ENCODE results near the gene DHX34. TPM values are rescaled to one million over a fixed set of nuclear protein-coding genes. Genes with fewer than 3 reads are reported as not detected.

DHX34 gene
- polyA plus RNA-seq, 1 of the 3 experiments (the other 2 are of a cell fraction): 16.4 TPM

GRCh38 chr19:47406711-47407416 is 57.7 kb downstream of the DHX34 start:
- Histone ChIP-seq H3K27ac (ENCODE audit: low read depth in 2 of 2, low read length in 1 of 2) (no peak overlapping the region), H3K27me3 (ENCODE audit: insufficient read depth) (no peaks in the 10 kb centered on the region), H3K79me2 (ENCODE audit: insufficient read depth) (no peaks in the 10 kb centered on the region), H3K36me3 (replicated peaks in 1 of 2; ENCODE audit: control insufficient read depth in 1 of 2, insufficient read depth in 2 of 2, low read length in 1 of 2) (peaks cover 7 to 15% of the 10 kb centered on the region in 2 experiments), H3K4me1 (ENCODE audit: control insufficient read depth in 1 of 2, insufficient read depth in 2 of 2, low read depth in 1 of 2, low read length in 1 of 2) (no peaks in the 10 kb centered on the region), H4K20me1 (ENCODE audit: insufficient read depth) (0 out of 2 replicates have a peak, but pooled peaks cover 4% of the 10 kb centered on the region), H3F3A (replicated peaks; ENCODE audit: insufficient read depth) (peaks cover 4% of the 10 kb centered on the region), H3K9me3 (no peaks in the 10 kb centered on the region), H3K4me2 (no peak overlapping the region), H3K4me3 (ENCODE audit: low read depth in 2 of 2, low read length in 1 of 2) (no peak overlapping the region), H2AFZ (ENCODE audit: low read depth) (no peak overlapping the region), H3K9me2 (no peaks in the 10 kb centered on the region), H3K9ac (no peak overlapping the region)
- 91% methylated on average over 26 of the region's 47 CpGs for WGBS (ENCODE audit: low lambda C conversion rate)
- CTCF ChIA-PET: no interaction called here
- no peak for DNase-seq
- POLR2A ChIA-PET: interaction anchor here (0.6 kb wide), 1 partner anchor 10 kb away, joined by 3 read pairs; no protein-coding TSS in a partner anchor
- no peak for TF ChIP-seq POLR2AphosphoS5 (IDR thresholded peaks at IDR 0.05; ENCODE audit: low read depth, low read length)
- TF ChIP-seq FOSL2 (IDR thresholded peaks at IDR 0.05; ENCODE audit: borderline replicate concordance, low read depth): no peak
- no peak for TF ChIP-seq MEF2A (IDR thresholded peaks at IDR 0.05; ENCODE audit: borderline replicate concordance, low read depth)
- TF ChIP-seq, protein P1, sequence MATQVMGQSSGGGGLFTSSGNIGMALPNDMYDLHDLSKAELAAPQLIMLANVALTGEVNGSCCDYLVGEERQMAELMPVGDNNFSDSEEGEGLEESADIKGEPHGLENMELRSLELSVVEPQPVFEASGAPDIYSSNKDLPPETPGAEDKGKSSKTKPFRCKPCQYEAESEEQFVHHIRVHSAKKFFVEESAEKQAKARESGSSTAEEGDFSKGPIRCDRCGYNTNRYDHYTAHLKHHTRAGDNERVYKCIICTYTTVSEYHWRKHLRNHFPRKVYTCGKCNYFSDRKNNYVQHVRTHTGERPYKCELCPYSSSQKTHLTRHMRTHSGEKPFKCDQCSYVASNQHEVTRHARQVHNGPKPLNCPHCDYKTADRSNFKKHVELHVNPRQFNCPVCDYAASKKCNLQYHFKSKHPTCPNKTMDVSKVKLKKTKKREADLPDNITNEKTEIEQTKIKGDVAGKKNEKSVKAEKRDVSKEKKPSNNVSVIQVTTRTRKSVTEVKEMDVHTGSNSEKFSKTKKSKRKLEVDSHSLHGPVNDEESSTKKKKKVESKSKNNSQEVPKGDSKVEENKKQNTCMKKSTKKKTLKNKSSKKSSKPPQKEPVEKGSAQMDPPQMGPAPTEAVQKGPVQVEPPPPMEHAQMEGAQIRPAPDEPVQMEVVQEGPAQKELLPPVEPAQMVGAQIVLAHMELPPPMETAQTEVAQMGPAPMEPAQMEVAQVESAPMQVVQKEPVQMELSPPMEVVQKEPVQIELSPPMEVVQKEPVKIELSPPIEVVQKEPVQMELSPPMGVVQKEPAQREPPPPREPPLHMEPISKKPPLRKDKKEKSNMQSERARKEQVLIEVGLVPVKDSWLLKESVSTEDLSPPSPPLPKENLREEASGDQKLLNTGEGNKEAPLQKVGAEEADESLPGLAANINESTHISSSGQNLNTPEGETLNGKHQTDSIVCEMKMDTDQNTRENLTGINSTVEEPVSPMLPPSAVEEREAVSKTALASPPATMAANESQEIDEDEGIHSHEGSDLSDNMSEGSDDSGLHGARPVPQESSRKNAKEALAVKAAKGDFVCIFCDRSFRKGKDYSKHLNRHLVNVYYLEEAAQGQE (IDR thresholded peaks at IDR 0.05; ENCODE audit: low read depth, low read length): peak; percentile 91
- no peak for TF ChIP-seq ELF1 (IDR thresholded peaks at IDR 0.05)
- no peak for TF ChIP-seq TEAD4 (IDR thresholded peaks at IDR 0.05; ENCODE audit: borderline replicate concordance, insufficient read depth)
- TF ChIP-seq, protein P2, sequence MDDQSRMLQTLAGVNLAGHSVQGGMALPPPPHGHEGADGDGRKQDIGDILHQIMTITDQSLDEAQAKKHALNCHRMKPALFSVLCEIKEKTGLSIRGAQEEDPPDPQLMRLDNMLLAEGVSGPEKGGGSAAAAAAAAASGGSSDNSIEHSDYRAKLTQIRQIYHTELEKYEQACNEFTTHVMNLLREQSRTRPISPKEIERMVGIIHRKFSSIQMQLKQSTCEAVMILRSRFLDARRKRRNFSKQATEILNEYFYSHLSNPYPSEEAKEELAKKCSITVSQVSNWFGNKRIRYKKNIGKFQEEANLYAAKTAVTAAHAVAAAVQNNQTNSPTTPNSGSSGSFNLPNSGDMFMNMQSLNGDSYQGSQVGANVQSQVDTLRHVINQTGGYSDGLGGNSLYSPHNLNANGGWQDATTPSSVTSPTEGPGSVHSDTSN (IDR thresholded peaks at IDR 0.05): no peak
- no peak for TF ChIP-seq CHD2 (IDR thresholded peaks at IDR 0.05; ENCODE audit: low read length, partially characterized antibody)

DNA sequence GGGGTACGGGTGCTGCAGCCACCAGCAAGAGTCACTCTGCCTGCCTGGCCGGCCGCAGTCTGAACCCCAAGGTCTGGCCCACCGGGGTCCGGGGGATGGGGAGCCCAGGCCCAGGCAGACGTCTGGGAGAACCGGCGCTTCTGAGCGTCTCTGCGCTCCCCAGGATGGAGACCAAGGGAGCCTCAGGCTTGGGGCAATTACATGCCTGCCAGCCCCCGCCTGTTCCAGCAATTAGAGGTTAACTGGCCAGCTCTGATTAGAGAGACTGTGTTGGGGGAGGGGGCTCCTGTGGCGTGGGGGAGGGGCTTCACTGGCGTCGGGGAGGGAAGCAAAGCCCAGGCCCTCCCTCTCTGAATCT is 58.3 kb downstream of the DHX34 start:
- no peak overlapping the region for H3K4me2 ChIP-seq
- WGBS (ENCODE audit: low lambda C conversion rate): 45% methylated on average over 3 of the region's 14 CpGs
- no peak overlapping the region for H3K4me3 ChIP-seq (ENCODE audit: low read depth in 2 of 2, low read length in 1 of 2)
- CTCF ChIA-PET: no interaction called here
- no peaks in the 10 kb centered on the region for H3K4me1 ChIP-seq (ENCODE audit: control insufficient read depth in 1 of 2, insufficient read depth in 2 of 2, low read depth in 1 of 2, low read length in 1 of 2)
- H3K27me3 ChIP-seq (ENCODE audit: insufficient read depth): no peaks in the 10 kb centered on the region
- TF ChIP-seq, protein P1 (IDR thresholded peaks at IDR 0.05; ENCODE audit: low read depth, low read length): no peak
- TF ChIP-seq GABPA (IDR thresholded peaks at IDR 0.05; ENCODE audit: low read depth): no peak
- TF ChIP-seq, protein P3, sequence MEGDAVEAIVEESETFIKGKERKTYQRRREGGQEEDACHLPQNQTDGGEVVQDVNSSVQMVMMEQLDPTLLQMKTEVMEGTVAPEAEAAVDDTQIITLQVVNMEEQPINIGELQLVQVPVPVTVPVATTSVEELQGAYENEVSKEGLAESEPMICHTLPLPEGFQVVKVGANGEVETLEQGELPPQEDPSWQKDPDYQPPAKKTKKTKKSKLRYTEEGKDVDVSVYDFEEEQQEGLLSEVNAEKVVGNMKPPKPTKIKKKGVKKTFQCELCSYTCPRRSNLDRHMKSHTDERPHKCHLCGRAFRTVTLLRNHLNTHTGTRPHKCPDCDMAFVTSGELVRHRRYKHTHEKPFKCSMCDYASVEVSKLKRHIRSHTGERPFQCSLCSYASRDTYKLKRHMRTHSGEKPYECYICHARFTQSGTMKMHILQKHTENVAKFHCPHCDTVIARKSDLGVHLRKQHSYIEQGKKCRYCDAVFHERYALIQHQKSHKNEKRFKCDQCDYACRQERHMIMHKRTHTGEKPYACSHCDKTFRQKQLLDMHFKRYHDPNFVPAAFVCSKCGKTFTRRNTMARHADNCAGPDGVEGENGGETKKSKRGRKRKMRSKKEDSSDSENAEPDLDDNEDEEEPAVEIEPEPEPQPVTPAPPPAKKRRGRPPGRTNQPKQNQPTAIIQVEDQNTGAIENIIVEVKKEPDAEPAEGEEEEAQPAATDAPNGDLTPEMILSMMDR (IDR thresholded peaks at IDR 0.05): no peak
- no peak for TF ChIP-seq ELF1 (IDR thresholded peaks at IDR 0.05)
- TF ChIP-seq CHD2 (IDR thresholded peaks at IDR 0.05; ENCODE audit: low read length, partially characterized antibody): no peak
- TF ChIP-seq YY1 (IDR thresholded peaks at IDR 0.05; ENCODE audit: low read depth): no peak
- no peak for TF ChIP-seq SMC3 (IDR thresholded peaks at IDR 0.05; ENCODE audit: low read depth, low read length)
- TF ChIP-seq SIN3A (IDR thresholded peaks at IDR 0.05; ENCODE audit: borderline replicate concordance, low read depth, low read length): no peak
- H3K9me2 ChIP-seq: no peaks in the 10 kb centered on the region
- no peak overlapping the region for H2AFZ ChIP-seq (ENCODE audit: low read depth)
- no peaks in the 10 kb centered on the region for H3K9me3 ChIP-seq
- POLR2A ChIA-PET: interaction anchor here (0.6 kb wide), 1 partner anchor 10 kb away, joined by 3 read pairs; no protein-coding TSS in a partner anchor
- peak; percentile 47 for DNase-seq
- H4K20me1 ChIP-seq (ENCODE audit: insufficient read depth): 0 out of 2 replicates have a peak, but pooled peaks cover 4% of the 10 kb centered on the region
- H3K9ac ChIP-seq: no peak overlapping the region
- peaks cover 4% of the 10 kb centered on the region for H3F3A ChIP-seq (replicated peaks; ENCODE audit: insufficient read depth)
- H3K79me2 ChIP-seq (ENCODE audit: insufficient read depth): no peaks in the 10 kb centered on the region
- H3K27ac ChIP-seq (ENCODE audit: low read depth in 2 of 2, low read length in 1 of 2): no peak overlapping the region
- H3K36me3 ChIP-seq (replicated peaks in 1 of 2; ENCODE audit: control insufficient read depth in 1 of 2, insufficient read depth in 2 of 2, low read length in 1 of 2): peaks cover 7 to 15% of the 10 kb centered on the region in 2 experiments
